Measurements from ENCODE around the gene TASP1. TPM values are rescaled to one million over a fixed set of nuclear protein-coding genes. Genes with fewer than 3 reads are reported as not detected.

TASP1 gene
- total RNA-seq, 1 experiment from 2014 or later: 19.0 TPM

- TF ChIP-seq CTCF (IDR thresholded peaks at IDR 0.05; ENCODE audit: unreplicated experiment): no peak
- Mint-ChIP-seq H3K9me3 (ENCODE audit: unreplicated experiment) (peaks cover 16% of the 10 kb centered on the region), H3K4me3 (ENCODE audit: unreplicated experiment) (no peak overlapping the region), H3K27ac (ENCODE audit: low read depth, unreplicated experiment) (no peak overlapping the region), H3K36me3 (ENCODE audit: insufficient read depth, unreplicated experiment) (peaks cover 12% of the 10 kb centered on the region), H3K4me1 (ENCODE audit: insufficient read depth, unreplicated experiment) (no peaks in the 10 kb centered on the region), H3K27me3 (ENCODE audit: insufficient read depth, unreplicated experiment) (no peaks in the 10 kb centered on the region)
- intact Hi-C loops (cut with micrococcal nuclease): no loop called here
- ChIA-PET CTCF (interaction anchor here (0.6 to 1.0 kb wide), 3 partner anchors 10 to 420 kb away, joined by 3 to 6 read pairs (median 5); no protein-coding TSS in a partner anchor), POLR2A (interaction anchor here (0.6 kb wide), 1 partner anchor 253 kb away, joined by 3 read pairs; no protein-coding TSS in a partner anchor)
- DNase-seq (ENCODE audit: unreplicated experiment): no peak
- BruUV-seq (replicated peaks): no TSS peak
Observed at GRCh38 chr20:13436530-13436929, 202.2 kb downstream of the TASP1 start.

- intact Hi-C loops (cut with micrococcal nuclease): no loop called here
- POLR2A ChIA-PET: no interaction called here
- Mint-ChIP-seq H3K9me3 (ENCODE audit: unreplicated experiment) (no peaks in the 10 kb centered on the region), H3K36me3 (ENCODE audit: insufficient read depth, unreplicated experiment) (peaks cover 18% of the 10 kb centered on the region), H3K4me1 (ENCODE audit: insufficient read depth, unreplicated experiment) (no peaks in the 10 kb centered on the region), H3K27me3 (ENCODE audit: insufficient read depth, unreplicated experiment) (no peaks in the 10 kb centered on the region), H3K4me3 (ENCODE audit: unreplicated experiment) (no peak overlapping the region), H3K27ac (ENCODE audit: low read depth, unreplicated experiment) (no peak overlapping the region)
- no peak for TF ChIP-seq CTCF (IDR thresholded peaks at IDR 0.05; ENCODE audit: unreplicated experiment)
- DNase-seq (ENCODE audit: unreplicated experiment): no peak
- no TSS peak for BruUV-seq (replicated peaks)
- CTCF ChIA-PET: no interaction called here
Observed at GRCh38 chr20:13432126-13432525, 206.6 kb downstream of the TASP1 start.

- CTCF ChIA-PET: interaction anchor here (0.6 kb wide), 1 partner anchor 11 kb away, joined by 3 read pairs; no protein-coding TSS in a partner anchor
- no peaks in the 10 kb centered on the region for H3K9me3 Mint-ChIP-seq (ENCODE audit: unreplicated experiment)
- POLR2A ChIA-PET: no interaction called here
- H3K4me3 Mint-ChIP-seq (ENCODE audit: unreplicated experiment): no peak overlapping the region
- no peak overlapping the region for H3K27ac Mint-ChIP-seq (ENCODE audit: low read depth, unreplicated experiment)
- H3K27me3 Mint-ChIP-seq (ENCODE audit: insufficient read depth, unreplicated experiment): no peaks in the 10 kb centered on the region
- H3K4me1 Mint-ChIP-seq (ENCODE audit: insufficient read depth, unreplicated experiment): no peaks in the 10 kb centered on the region
- DNase-seq (ENCODE audit: unreplicated experiment): no peak
- H3K36me3 Mint-ChIP-seq (ENCODE audit: insufficient read depth, unreplicated experiment): peaks cover 18% of the 10 kb centered on the region
- no peak for TF ChIP-seq CTCF (IDR thresholded peaks at IDR 0.05; ENCODE audit: unreplicated experiment)
- BruUV-seq (replicated peaks): no TSS peak
- intact Hi-C loops (cut with micrococcal nuclease): no loop called here
Observed at GRCh38 chr20:13430346-13431002, 208.3 kb downstream of the TASP1 start.

- BruUV-seq (replicated peaks): no TSS peak
Observed at GRCh38 chr20:13428684-13429083, 210.0 kb downstream of the TASP1 start.

More at GRCh38 chr20:13428684-13429083, 210.0 kb downstream of the TASP1 start:
- no peak for DNase-seq (ENCODE audit: unreplicated experiment)
- no peaks in the 10 kb centered on the region for H3K9me3 Mint-ChIP-seq (ENCODE audit: unreplicated experiment)
- CTCF ChIA-PET: interaction anchor here (0.5 to 0.9 kb wide), 4 partner anchors 117 to 892 kb away, joined by 3 read pairs; no protein-coding TSS in a partner anchor
- intact Hi-C loops (cut with micrococcal nuclease): no loop called here
- TF ChIP-seq CTCF (IDR thresholded peaks at IDR 0.05; ENCODE audit: unreplicated experiment): no peak
- no peaks in the 10 kb centered on the region for H3K4me1 Mint-ChIP-seq (ENCODE audit: insufficient read depth, unreplicated experiment)
- H3K27me3 Mint-ChIP-seq (ENCODE audit: insufficient read depth, unreplicated experiment): no peaks in the 10 kb centered on the region
- peaks cover 13% of the 10 kb centered on the region for H3K36me3 Mint-ChIP-seq (ENCODE audit: insufficient read depth, unreplicated experiment)
- no peak overlapping the region for H3K4me3 Mint-ChIP-seq (ENCODE audit: unreplicated experiment)
- POLR2A ChIA-PET: no interaction called here
- no peak overlapping the region for H3K27ac Mint-ChIP-seq (ENCODE audit: low read depth, unreplicated experiment)
